ENCODE measurements around the gene RRP8. TPM values are rescaled to one million over a fixed set of nuclear protein-coding genes. Genes with fewer than 3 reads are reported as not detected.
A peak's percentile ranks its signal among the peaks of the same experiment; 100 is the strongest.

RRP8 gene
- total and polyA plus RNA-seq, 2 experiments from 2014 or later, result 15.3 to 26.1 TPM

DNA sequence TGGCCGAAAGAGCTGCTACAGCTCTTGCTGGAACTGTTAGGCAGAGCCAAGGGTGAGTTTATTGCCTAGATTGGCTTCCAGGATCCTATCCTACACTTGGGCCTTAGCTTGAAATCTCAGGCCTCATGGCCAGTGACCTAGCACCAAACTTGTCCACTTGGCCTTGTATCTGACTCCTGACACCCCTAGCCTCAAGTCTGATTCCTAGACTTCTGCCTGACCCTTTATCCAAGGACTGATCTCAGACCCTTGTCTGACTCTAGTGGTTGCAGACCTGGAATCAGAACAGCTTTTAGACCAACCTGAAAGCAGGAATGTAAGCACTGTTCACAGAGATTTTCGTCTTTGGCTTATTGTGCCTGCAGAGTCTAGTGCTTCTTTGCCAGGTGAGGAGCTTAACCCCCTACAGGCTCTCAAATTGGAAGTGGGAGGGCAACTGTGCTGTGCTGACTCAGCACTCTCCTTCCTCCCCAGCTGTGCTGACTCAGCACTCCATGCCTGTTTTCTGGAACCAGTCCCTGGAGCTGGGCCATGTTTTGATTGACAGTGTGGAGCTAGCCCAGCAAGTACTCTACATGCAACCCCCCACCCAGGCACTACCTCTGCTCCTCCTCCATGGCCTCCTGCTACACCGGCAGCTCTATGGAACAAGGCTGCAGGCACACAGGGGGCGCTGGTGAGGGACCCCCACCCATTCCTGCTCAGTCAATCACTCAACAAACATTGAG, 35.1 kb downstream of the RRP8 start:
- Histone ChIP-seq H3K4me1 (ENCODE audit: insufficient read depth) (peaks cover 3% of the 10 kb centered on the region), H3K9me3 (ENCODE audit: low read depth) (no peaks in the 10 kb centered on the region), H3K27ac (no peak overlapping the region), H3K9me2 (replicated peaks; ENCODE audit: insufficient read depth) (no peaks in the 10 kb centered on the region), H3K79me2 (no peaks in the 10 kb centered on the region), H4K20me1 (ENCODE audit: insufficient read depth, poor library complexity, severe bottlenecking) (no peaks in the 10 kb centered on the region), H3K36me3 (replicated peaks; ENCODE audit: insufficient read depth, low read depth) (no peaks in the 10 kb centered on the region), H3K4me3 (no peak overlapping the region), H3K27me3 (no peaks in the 10 kb centered on the region), H2AFZ (no peak overlapping the region), H3K4me2 (no peak overlapping the region)
- no peak for TF ChIP-seq EZH2phosphoT487 (IDR thresholded peaks at IDR 0.05; ENCODE audit: low read depth, severe bottlenecking, unreplicated experiment)
- no peak for TF ChIP-seq EZH2 (IDR thresholded peaks at IDR 0.05; ENCODE audit: borderline replicate concordance)
- TF ChIP-seq, protein P1, sequence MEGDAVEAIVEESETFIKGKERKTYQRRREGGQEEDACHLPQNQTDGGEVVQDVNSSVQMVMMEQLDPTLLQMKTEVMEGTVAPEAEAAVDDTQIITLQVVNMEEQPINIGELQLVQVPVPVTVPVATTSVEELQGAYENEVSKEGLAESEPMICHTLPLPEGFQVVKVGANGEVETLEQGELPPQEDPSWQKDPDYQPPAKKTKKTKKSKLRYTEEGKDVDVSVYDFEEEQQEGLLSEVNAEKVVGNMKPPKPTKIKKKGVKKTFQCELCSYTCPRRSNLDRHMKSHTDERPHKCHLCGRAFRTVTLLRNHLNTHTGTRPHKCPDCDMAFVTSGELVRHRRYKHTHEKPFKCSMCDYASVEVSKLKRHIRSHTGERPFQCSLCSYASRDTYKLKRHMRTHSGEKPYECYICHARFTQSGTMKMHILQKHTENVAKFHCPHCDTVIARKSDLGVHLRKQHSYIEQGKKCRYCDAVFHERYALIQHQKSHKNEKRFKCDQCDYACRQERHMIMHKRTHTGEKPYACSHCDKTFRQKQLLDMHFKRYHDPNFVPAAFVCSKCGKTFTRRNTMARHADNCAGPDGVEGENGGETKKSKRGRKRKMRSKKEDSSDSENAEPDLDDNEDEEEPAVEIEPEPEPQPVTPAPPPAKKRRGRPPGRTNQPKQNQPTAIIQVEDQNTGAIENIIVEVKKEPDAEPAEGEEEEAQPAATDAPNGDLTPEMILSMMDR (IDR thresholded peaks at IDR 0.05; ENCODE audit: poor library complexity), result no peak
- peak; percentile 65 for DNase-seq (ENCODE audit: low spot score)
- WGBS (ENCODE audit: low lambda C conversion rate, missing lambda C conversion rate), result 77% methylated on average over 4 of the region's 4 CpGs

GRCh38 chr11:6567371-6567745, 36.1 kb downstream of the RRP8 start:
- Histone ChIP-seq H3K4me3 (no peak overlapping the region), H4K20me1 (ENCODE audit: insufficient read depth, poor library complexity, severe bottlenecking) (no peaks in the 10 kb centered on the region), H3K79me2 (no peaks in the 10 kb centered on the region), H3K4me2 (no peak overlapping the region), H3K27ac (no peak overlapping the region), H2AFZ (no peak overlapping the region), H3K36me3 (replicated peaks; ENCODE audit: insufficient read depth, low read depth) (no peaks in the 10 kb centered on the region), H3K27me3 (no peaks in the 10 kb centered on the region), H3K4me1 (ENCODE audit: insufficient read depth) (peaks cover 3% of the 10 kb centered on the region), H3K9me3 (ENCODE audit: low read depth) (no peaks in the 10 kb centered on the region), H3K9me2 (replicated peaks; ENCODE audit: insufficient read depth) (no peaks in the 10 kb centered on the region)
- no peak for DNase-seq (ENCODE audit: low spot score)
- 99% methylated on average over 7 of the region's 7 CpGs for whole genome bisulfite sequencing (ENCODE audit: low lambda C conversion rate, missing lambda C conversion rate)
- no peak for TF ChIP-seq EZH2phosphoT487 (IDR thresholded peaks at IDR 0.05; ENCODE audit: low read depth, severe bottlenecking, unreplicated experiment)
- TF ChIP-seq EZH2 (IDR thresholded peaks at IDR 0.05; ENCODE audit: borderline replicate concordance), result no peak
- TF ChIP-seq, protein P1 (IDR thresholded peaks at IDR 0.05; ENCODE audit: poor library complexity), result no peak

- no peaks in the 10 kb centered on the region for H3K27me3 ChIP-seq
- H3K9me3 ChIP-seq (ENCODE audit: low read depth), result no peaks in the 10 kb centered on the region
- no peak for DNase-seq (ENCODE audit: low spot score)
- H4K20me1 ChIP-seq (ENCODE audit: insufficient read depth, poor library complexity, severe bottlenecking), result no peaks in the 10 kb centered on the region
- TF ChIP-seq EZH2 (IDR thresholded peaks at IDR 0.05; ENCODE audit: borderline replicate concordance) (no peak), EZH2phosphoT487 (IDR thresholded peaks at IDR 0.05; ENCODE audit: low read depth, severe bottlenecking, unreplicated experiment) (no peak)
- TF ChIP-seq, protein P1 (IDR thresholded peaks at IDR 0.05; ENCODE audit: poor library complexity), result no peak
- H3K9me2 ChIP-seq (replicated peaks; ENCODE audit: insufficient read depth), result no peaks in the 10 kb centered on the region
- WGBS (ENCODE audit: low lambda C conversion rate, missing lambda C conversion rate), result 93% methylated on average over 13 of the region's 13 CpGs
- no peaks in the 10 kb centered on the region for H3K36me3 ChIP-seq (replicated peaks; ENCODE audit: insufficient read depth, low read depth)
- no peak overlapping the region for H2AFZ ChIP-seq
- no peak overlapping the region for H3K27ac ChIP-seq
- H3K4me3 ChIP-seq, result no peak overlapping the region
- H3K4me1 ChIP-seq (ENCODE audit: insufficient read depth), result peaks cover 3% of the 10 kb centered on the region
- no peaks in the 10 kb centered on the region for H3K79me2 ChIP-seq
- H3K4me2 ChIP-seq, result no peak overlapping the region
These were observed 36.6 kb downstream of the RRP8 start for GRCh38 chr11:6566704-6567370.
